Liver (tissue), 9 donors: ENCODE measurements around the gene MMP14. TPM values are rescaled to one million over a fixed set of nuclear protein-coding genes. Genes with fewer than 3 reads are reported as not detected.

Experiments used
- DNase-seq: peaks from one replicate; pipeline ENCODE4 v3.0.0-alpha.2; 2017; ENCODE audit warnings: low spot score
- H3K27ac ChIP-seq, 2 donors: one replicate each; pipeline ENCODE4 v1.7.0; 2013; ENCODE audit warnings: inconsistent platforms in 2 of 2, low read length in 2 of 2, control low read depth in 1 of 2, low read depth in 1 of 2, mild to moderate bottlenecking in 1 of 2
- H3K27me3 ChIP-seq, 4 donors: one replicate each; pipeline versions ENCODE4 v1.6.1 to v1.7.0; 2013; ENCODE audit warnings: low read length in 3 of 4, inconsistent platforms in 1 of 4, mild to moderate bottlenecking in 1 of 4, moderate library complexity in 1 of 4; ENCODE audit not compliant: control insufficient read depth in 4 of 4, insufficient read depth in 4 of 4
- H3K36me3 ChIP-seq, 4 donors: one replicate each; pipeline versions ENCODE4 v1.6.1 to v1.7.0; 2013; ENCODE audit warnings: low read length in 3 of 4, mild to moderate bottlenecking in 3 of 4, low read depth in 1 of 4, moderate library complexity in 1 of 4; ENCODE audit not compliant: control insufficient read depth in 4 of 4, insufficient read depth in 3 of 4
- H3K4me1 ChIP-seq, 4 donors: one replicate each; pipeline versions ENCODE4 v1.6.1 to v1.7.0; 2013; ENCODE audit warnings: low read length in 3 of 4, mild to moderate bottlenecking in 3 of 4, moderate library complexity in 1 of 4; ENCODE audit not compliant: control insufficient read depth in 4 of 4, insufficient read depth in 4 of 4
- H3K4me3 ChIP-seq, 3 donors: one replicate each; pipeline versions ENCODE4 v1.6.1 to v1.7.0; 2013; ENCODE audit warnings: low read length in 3 of 3, control low read depth in 1 of 3, low read depth in 1 of 3, mild to moderate bottlenecking in 1 of 3
- H3K9ac ChIP-seq, 2 donors: one replicate each; pipeline ENCODE4 v1.7.0; 2013; ENCODE audit warnings: low read length in 2 of 2, mild to moderate bottlenecking in 2 of 2, moderate library complexity in 2 of 2, control low read depth in 1 of 2, low read depth in 1 of 2
- H3K9me3 ChIP-seq, 4 donors: one replicate each; pipeline versions ENCODE4 v1.6.1 to v1.7.0; 2013; ENCODE audit warnings: low read length in 3 of 4; ENCODE audit not compliant: control insufficient read depth in 4 of 4
- EGR1 ChIP-seq, 2 donors: IDR thresholded peaks; 2 replicates each; pipeline ENCODE4 v1.6.1; 2016 to 2018; ENCODE audit warnings: antibody characterized with exemption in 2 of 2, low read depth in 2 of 2
- FOXA1 ChIP-seq: IDR thresholded peaks from 2 replicates; pipeline ENCODE4 v1.6.1; 2016; ENCODE audit warnings: antibody characterized with exemption
- FOXA2 ChIP-seq: IDR thresholded peaks from 2 replicates; pipeline ENCODE4 v1.6.1; 2016; ENCODE audit warnings: antibody characterized with exemption
- GABPA ChIP-seq, 2 donors: IDR thresholded peaks in 1 of 2; conservative IDR thresholded peaks in 1 of 2; 2 replicates each; pipeline ENCODE4 v1.6.1; 2016; ENCODE audit warnings: antibody characterized with exemption in 2 of 2, mild to moderate bottlenecking in 1 of 2, moderate library complexity in 1 of 2
- HNF4A ChIP-seq, 2 donors: conservative IDR thresholded peaks; 2 replicates each; pipeline ENCODE4 v1.6.1; 2016; ENCODE audit warnings: antibody characterized with exemption in 2 of 2, mild to moderate bottlenecking in 2 of 2
- HNF4G ChIP-seq: IDR thresholded peaks from 2 replicates; pipeline ENCODE4 v1.6.1; 2016; ENCODE audit warnings: antibody characterized with exemption
- JUND ChIP-seq, 2 donors: IDR thresholded peaks; 2 replicates each; pipeline ENCODE4 v1.6.1; 2016; ENCODE audit warnings: antibody characterized with exemption in 2 of 2
- NR2F2 ChIP-seq: IDR thresholded peaks from 2 replicates; pipeline ENCODE4 v1.6.1; 2016; ENCODE audit warnings: antibody characterized with exemption
- RAD21 ChIP-seq, 2 donors: IDR thresholded peaks; 2 replicates each; pipeline ENCODE4 v1.6.1; 2016; ENCODE audit warnings: antibody characterized with exemption in 2 of 2, mild to moderate bottlenecking in 2 of 2
- RXRA ChIP-seq, 2 donors: IDR thresholded peaks; 2 replicates each; pipeline ENCODE4 v1.6.1; 2017 to 2018; ENCODE audit warnings: antibody characterized with exemption in 2 of 2, mild to moderate bottlenecking in 1 of 2
- SP1 ChIP-seq: IDR thresholded peaks from 2 replicates; pipeline ENCODE4 v1.6.1; 2018; ENCODE audit warnings: antibody characterized with exemption, mild to moderate bottlenecking
- TAF1 ChIP-seq: conservative IDR thresholded peaks from 2 replicates; pipeline ENCODE4 v1.6.1; 2016; ENCODE audit warnings: antibody characterized with exemption, mild to moderate bottlenecking
- ZBTB33 ChIP-seq: IDR thresholded peaks from 2 replicates; pipeline ENCODE4 v1.6.1; 2016; ENCODE audit warnings: antibody characterized with exemption
- WGBS: extraction: QIAGEN DNeasy Blood & Tissue Kit; methylation state at CpG from one replicate; pipeline ENCODE4 v1.1.7; 2013; 5-methylcytosine and 5-hydroxymethylcytosine counted together
- polyA plus RNA-seq, 2 donors: library from polyadenylated mRNA; stranded (reverse) in 1 of 2; unstranded in 1 of 2; fragments of 200-250 nt in 1 of 2; fragments of >200 nt in 1 of 2; fragmentation: Nextera tagmentation in 1 of 2; extraction: Ambion mirVana in 1 of 2; gene quantifications; one replicate each; pipeline versions ENCODE4 v1.2.1 to v1.2.3, GENCODE V29; 2013 to 2015
- total RNA-seq, 2 donors: library from RNA; depleted of rRNA; stranded (reverse); fragments of >200 nt; gene quantifications; one replicate each; pipeline ENCODE4 v1.2.3, GENCODE V29; 2014
- TF ChIP-seq, protein P1 (sequence below): IDR thresholded peaks from 2 replicates; pipeline ENCODE4 v1.6.1; 2016; ENCODE audit warnings: antibody characterized with exemption
- TF ChIP-seq, protein P2 (sequence below): IDR thresholded peaks from 2 replicates; pipeline ENCODE4 v1.6.1; 2016; ENCODE audit warnings: antibody characterized with exemption, mild to moderate bottlenecking
- TF ChIP-seq, protein P3 (sequence below): fragments of 150-350 bp; IDR thresholded peaks from 2 replicates; pipeline ENCODE4 v1.5.1; 2017; ENCODE audit warnings: improper control_type of control experiment, low read depth, low read length; ENCODE audit not compliant: missing input control
- TF ChIP-seq, protein P4 (sequence below): IDR thresholded peaks from 2 replicates; pipeline ENCODE4 v1.6.1; 2016; ENCODE audit warnings: antibody characterized with exemption
- donor health status: healthy.
- donor health status: healthy.
- donor health status: healthy.
- donor health status: healthy.
- donor health status: healthy.

MMP14 gene
- total and polyA plus RNA-seq, 4 donors: 0.86 to 10.6 (median 8.0) TPM

- no peak overlapping the region for H3K27ac ChIP-seq
- H3K9me3 ChIP-seq: no peaks in the 10 kb centered on the region
- DNase-seq: no peak
- H3K27me3 ChIP-seq: no peaks in the 10 kb centered on the region
- TF ChIP-seq TAF1: no peak
- H3K9ac ChIP-seq: peak overlapping the region; percentile 44 to 68
- 36% methylated on average over 3 of the region's 3 CpGs for WGBS
- peak overlapping the region; percentile 68 to 95 (median 94) for H3K4me3 ChIP-seq
- peaks cover 3 to 11% (median 5%) of the 10 kb centered on the region in 4 donors for H3K36me3 ChIP-seq
- H3K4me1 ChIP-seq: peaks cover 0 to 10% (median 8%) of the 10 kb centered on the region in 4 donors
These were observed 5.9 kb upstream of the MMP14 start for GRCh38 chr14:22830443-22831010.

- H3K4me1 ChIP-seq: peaks cover 3 to 18% (median 5%) of the 10 kb centered on the region in 4 donors
- 89% methylated on average over 3 of the region's 3 CpGs for WGBS
- no peak overlapping the region for H3K9ac ChIP-seq
These were observed 880 bp upstream of the MMP14 start for GRCh38 chr14:22835505-22835904.

GRCh38 chr14:22837114-22837749 is 847 bp downstream of the MMP14 start:
- peak overlapping the region; percentile 81 to 90 for H3K9ac ChIP-seq
- peaks cover 0 to 18% (median 3%) of the 10 kb centered on the region in 4 donors for H3K4me1 ChIP-seq
- peak; percentile 61 for DNase-seq
- TF ChIP-seq, protein P1, sequence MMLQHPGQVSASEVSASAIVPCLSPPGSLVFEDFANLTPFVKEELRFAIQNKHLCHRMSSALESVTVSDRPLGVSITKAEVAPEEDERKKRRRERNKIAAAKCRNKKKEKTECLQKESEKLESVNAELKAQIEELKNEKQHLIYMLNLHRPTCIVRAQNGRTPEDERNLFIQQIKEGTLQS: no peak
- no peak for TF ChIP-seq JUND (IDR thresholded peaks at IDR 0.05)
- TF ChIP-seq RXRA (IDR thresholded peaks at IDR 0.05): no peak
- no peak for TF ChIP-seq TAF1
- TF ChIP-seq, protein P2, sequence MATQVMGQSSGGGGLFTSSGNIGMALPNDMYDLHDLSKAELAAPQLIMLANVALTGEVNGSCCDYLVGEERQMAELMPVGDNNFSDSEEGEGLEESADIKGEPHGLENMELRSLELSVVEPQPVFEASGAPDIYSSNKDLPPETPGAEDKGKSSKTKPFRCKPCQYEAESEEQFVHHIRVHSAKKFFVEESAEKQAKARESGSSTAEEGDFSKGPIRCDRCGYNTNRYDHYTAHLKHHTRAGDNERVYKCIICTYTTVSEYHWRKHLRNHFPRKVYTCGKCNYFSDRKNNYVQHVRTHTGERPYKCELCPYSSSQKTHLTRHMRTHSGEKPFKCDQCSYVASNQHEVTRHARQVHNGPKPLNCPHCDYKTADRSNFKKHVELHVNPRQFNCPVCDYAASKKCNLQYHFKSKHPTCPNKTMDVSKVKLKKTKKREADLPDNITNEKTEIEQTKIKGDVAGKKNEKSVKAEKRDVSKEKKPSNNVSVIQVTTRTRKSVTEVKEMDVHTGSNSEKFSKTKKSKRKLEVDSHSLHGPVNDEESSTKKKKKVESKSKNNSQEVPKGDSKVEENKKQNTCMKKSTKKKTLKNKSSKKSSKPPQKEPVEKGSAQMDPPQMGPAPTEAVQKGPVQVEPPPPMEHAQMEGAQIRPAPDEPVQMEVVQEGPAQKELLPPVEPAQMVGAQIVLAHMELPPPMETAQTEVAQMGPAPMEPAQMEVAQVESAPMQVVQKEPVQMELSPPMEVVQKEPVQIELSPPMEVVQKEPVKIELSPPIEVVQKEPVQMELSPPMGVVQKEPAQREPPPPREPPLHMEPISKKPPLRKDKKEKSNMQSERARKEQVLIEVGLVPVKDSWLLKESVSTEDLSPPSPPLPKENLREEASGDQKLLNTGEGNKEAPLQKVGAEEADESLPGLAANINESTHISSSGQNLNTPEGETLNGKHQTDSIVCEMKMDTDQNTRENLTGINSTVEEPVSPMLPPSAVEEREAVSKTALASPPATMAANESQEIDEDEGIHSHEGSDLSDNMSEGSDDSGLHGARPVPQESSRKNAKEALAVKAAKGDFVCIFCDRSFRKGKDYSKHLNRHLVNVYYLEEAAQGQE: no peak
- TF ChIP-seq ZBTB33: no peak
- TF ChIP-seq EGR1 (IDR thresholded peaks at IDR 0.05; ENCODE audit: low read depth in 2 of 2): no peak
- TF ChIP-seq HNF4A (conservative IDR thresholded peaks at IDR 0.05): no peak
- TF ChIP-seq FOXA2: no peak
- no peak for TF ChIP-seq RAD21 (IDR thresholded peaks at IDR 0.05)
- no peak for TF ChIP-seq SP1
- no peak for TF ChIP-seq HNF4G
- TF ChIP-seq, protein P3, sequence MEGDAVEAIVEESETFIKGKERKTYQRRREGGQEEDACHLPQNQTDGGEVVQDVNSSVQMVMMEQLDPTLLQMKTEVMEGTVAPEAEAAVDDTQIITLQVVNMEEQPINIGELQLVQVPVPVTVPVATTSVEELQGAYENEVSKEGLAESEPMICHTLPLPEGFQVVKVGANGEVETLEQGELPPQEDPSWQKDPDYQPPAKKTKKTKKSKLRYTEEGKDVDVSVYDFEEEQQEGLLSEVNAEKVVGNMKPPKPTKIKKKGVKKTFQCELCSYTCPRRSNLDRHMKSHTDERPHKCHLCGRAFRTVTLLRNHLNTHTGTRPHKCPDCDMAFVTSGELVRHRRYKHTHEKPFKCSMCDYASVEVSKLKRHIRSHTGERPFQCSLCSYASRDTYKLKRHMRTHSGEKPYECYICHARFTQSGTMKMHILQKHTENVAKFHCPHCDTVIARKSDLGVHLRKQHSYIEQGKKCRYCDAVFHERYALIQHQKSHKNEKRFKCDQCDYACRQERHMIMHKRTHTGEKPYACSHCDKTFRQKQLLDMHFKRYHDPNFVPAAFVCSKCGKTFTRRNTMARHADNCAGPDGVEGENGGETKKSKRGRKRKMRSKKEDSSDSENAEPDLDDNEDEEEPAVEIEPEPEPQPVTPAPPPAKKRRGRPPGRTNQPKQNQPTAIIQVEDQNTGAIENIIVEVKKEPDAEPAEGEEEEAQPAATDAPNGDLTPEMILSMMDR: no peak
- TF ChIP-seq, protein P4, sequence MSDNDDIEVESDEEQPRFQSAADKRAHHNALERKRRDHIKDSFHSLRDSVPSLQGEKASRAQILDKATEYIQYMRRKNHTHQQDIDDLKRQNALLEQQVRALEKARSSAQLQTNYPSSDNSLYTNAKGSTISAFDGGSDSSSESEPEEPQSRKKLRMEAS: no peak
- no peak for TF ChIP-seq GABPA (IDR thresholded peaks at IDR 0.05 in 1 of 2, conservative IDR thresholded peaks at IDR 0.05 in 1 of 2)
- no peak for TF ChIP-seq FOXA1
- H3K9me3 ChIP-seq: no peaks in the 10 kb centered on the region
- H3K36me3 ChIP-seq: peaks cover 3 to 11% (median 5%) of the 10 kb centered on the region in 4 donors
- peak overlapping the region; percentile 72 to 73 for H3K27ac ChIP-seq
- WGBS: 5% methylated on average over 57 of the region's 57 CpGs
- H3K27me3 ChIP-seq: no peaks in the 10 kb centered on the region
- H3K4me3 ChIP-seq: peak overlapping the region; percentile 52 to 73 (median 68)

More at GRCh38 chr14:22835505-22835904, 880 bp upstream of the MMP14 start:
- no peak for DNase-seq
- Histone ChIP-seq H3K4me3 (no peak overlapping the region), H3K27ac (peak overlapping the region in 1 of 2 donors; percentile 73), H3K27me3 (no peaks in the 10 kb centered on the region), H3K36me3 (peaks cover 3 to 11% (median 5%) of the 10 kb centered on the region in 4 donors), H3K9me3 (no peaks in the 10 kb centered on the region)
- TF ChIP-seq NR2F2: no peak
- no peak for TF ChIP-seq HNF4A (conservative IDR thresholded peaks at IDR 0.05)
- TF ChIP-seq, protein P4: no peak
